Coronary artery (tissue), 2 donors: ENCODE measurements around the gene CRISP1.
"Not testable (repeated sequence)": the region's sequence is repeated elsewhere in the genome, so short reads cannot be mapped to it uniquely, and the experiment has no call there.

Source experiments
- DNase-seq: peaks from one replicate; pipeline ENCODE4 v3.0.0-alpha.2; 2017; ENCODE audit warnings: low spot score
- H3K27ac ChIP-seq, 2 donors: fragments of 200-600 bp; sonication (generic); one replicate each; pipeline ENCODE4 v1.5.1; 2016 to 2019
- H3K4me3 ChIP-seq: fragments of 200-600 bp; sonication (generic); 2 replicates; pipeline ENCODE4 v1.5.1; 2016; ENCODE audit warnings: mild to moderate bottlenecking, moderate library complexity
- CTCF ChIP-seq: fragments of 200-600 bp; sonication (generic); IDR thresholded peaks from one replicate; pipeline ENCODE4 v1.5.1; 2019; ENCODE audit warnings: antibody characterized with exemption

Gene CRISP1

GRCh38 chr6:49813248-49813647 lies 53.1 kb downstream of the CRISP1 start:
- no peak for TF ChIP-seq CTCF
- Histone ChIP-seq H3K27ac (no peak overlapping the region), H3K4me3 (no peak overlapping the region)
- DNase-seq = no peak

GRCh38 chr6:49806145-49806544 lies 60.2 kb downstream of the CRISP1 start:
- no peak for TF ChIP-seq CTCF
- no peak overlapping the region for H3K27ac ChIP-seq

GRCh38 chr6:49805246-49805645 lies 61.1 kb downstream of the CRISP1 start:
- no peak overlapping the region for H3K4me3 ChIP-seq
- DNase-seq = no peak
- H3K27ac ChIP-seq = no peak overlapping the region
- no peak for TF ChIP-seq CTCF

More at GRCh38 chr6:49806145-49806544, 60.2 kb downstream of the CRISP1 start:
- no peak overlapping the region for H3K4me3 ChIP-seq
- DNase-seq = no peak

- Histone ChIP-seq H3K4me3 (no peak overlapping the region), H3K27ac (no peak overlapping the region)
- TF ChIP-seq CTCF = no peak
- no peak for DNase-seq
Observed at GRCh38 chr6:49801525-49801924, 64.8 kb downstream of the CRISP1 start.

GRCh38 chr6:49799090-49799489 lies 67.2 kb downstream of the CRISP1 start:
- no peak for DNase-seq
- TF ChIP-seq CTCF = no peak
- Histone ChIP-seq H3K27ac (no peak overlapping the region), H3K4me3 (no peak overlapping the region)

GRCh38 chr6:49796842-49797455 lies 69.4 kb downstream of the CRISP1 start:
- H3K27ac ChIP-seq, DNase-seq, H3K4me3 ChIP-seq: not testable (repeated sequence)

- TF ChIP-seq CTCF = no peak
- Histone ChIP-seq H3K27ac (no peak overlapping the region), H3K4me3 (no peak overlapping the region)
- DNase-seq = no peak
Observed at GRCh38 chr6:49790341-49790740, 76.0 kb downstream of the CRISP1 start.
